Measurements from ENCODE around the gene ZDHHC3.
A peak's percentile ranks its signal among the peaks of the same experiment; 100 is the strongest.

The ZDHHC3 gene, protein sequence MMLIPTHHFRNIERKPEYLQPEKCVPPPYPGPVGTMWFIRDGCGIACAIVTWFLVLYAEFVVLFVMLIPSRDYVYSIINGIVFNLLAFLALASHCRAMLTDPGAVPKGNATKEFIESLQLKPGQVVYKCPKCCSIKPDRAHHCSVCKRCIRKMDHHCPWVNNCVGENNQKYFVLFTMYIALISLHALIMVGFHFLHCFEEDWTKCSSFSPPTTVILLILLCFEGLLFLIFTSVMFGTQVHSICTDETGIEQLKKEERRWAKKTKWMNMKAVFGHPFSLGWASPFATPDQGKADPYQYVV

DNA sequence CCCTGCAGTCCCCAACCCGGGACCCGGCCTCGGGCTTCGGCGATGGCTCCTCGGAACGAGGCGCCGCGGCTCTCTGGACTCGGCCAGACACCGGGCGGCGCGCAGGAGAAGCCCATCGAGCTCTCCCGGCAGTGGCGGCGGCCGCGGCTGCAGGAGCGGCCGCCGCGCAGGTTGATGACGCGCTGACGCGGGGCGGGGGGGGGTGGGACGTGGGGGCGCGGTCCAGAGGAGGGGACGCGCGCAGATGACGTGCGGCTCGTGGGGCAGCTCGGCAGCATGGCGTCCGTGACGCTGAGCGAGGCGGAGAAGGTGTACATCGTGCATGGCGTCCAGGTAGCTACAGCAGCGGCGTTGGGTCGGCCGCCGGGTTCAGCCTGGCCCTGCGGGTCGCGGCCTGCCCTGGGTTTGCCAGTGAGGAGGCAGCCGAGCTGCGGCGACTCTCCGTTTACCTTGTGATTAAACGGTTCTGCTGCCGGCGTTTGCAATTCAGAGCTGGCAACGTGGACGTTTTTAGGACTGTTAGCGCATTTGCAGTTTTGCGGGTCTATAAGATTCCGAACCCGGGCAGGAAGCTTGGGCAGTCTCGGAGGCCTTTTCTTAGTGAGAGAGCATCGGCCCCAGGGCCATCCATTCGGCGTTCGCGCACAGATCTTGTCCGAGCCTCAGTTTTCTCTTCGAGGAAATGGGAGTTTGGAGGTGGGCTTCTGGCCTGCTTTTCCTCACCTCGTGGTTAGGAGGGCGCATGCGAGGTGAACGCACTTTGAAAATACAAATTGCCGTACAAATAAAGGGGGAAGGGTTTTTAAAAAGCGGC is at the start of gene ZDHHC3, which contains the start of gene EXOSC7:
Gene ZDHHC3, minus strand, starts transcription at position 173 of the 814 bp plus-strand sequence. CDS start 16,738 bp downstream, outside the sequence.
Gene EXOSC7, plus strand, starts transcription at position 243 of the 814 bp plus-strand sequence. Its CDS starts 34 bp downstream, at position 277.
- DNase-seq, result peak; percentile 37

DNA sequence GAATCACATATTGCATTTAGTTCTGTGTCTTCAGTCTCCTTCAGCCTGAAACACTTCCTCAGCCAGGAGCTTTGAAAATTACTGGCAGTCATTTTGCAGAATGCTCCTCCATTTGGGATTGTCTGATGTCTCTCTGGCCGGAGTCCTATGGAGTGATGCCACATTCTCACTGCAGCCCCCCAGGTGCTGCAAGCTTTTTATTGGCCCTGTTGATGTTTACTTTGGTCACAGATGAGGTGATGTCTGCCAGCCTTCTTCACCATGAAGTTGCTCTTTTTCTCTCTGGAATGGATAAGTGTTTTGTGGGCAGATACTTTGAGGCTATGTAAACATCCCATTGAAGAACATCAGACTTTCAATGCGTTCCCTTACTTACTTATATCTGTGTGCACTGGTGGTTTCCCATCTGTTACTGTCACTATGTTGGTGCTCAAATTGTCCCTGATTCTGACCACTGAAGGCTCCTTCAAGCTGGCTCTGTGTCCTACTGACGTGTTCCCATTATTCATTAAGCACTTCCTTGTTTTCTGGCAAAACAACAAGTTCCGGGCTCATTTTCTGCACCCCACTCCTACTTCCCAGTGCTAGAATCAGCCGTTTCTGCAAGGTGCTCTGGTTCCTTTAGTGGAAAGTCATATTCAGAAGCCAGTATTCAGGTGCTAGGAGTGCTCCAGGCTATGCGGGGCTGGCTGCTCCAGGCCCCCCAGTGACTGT is 48.7 kb upstream of the ZDHHC3 start:
- DNase-seq, result no peak

DNA sequence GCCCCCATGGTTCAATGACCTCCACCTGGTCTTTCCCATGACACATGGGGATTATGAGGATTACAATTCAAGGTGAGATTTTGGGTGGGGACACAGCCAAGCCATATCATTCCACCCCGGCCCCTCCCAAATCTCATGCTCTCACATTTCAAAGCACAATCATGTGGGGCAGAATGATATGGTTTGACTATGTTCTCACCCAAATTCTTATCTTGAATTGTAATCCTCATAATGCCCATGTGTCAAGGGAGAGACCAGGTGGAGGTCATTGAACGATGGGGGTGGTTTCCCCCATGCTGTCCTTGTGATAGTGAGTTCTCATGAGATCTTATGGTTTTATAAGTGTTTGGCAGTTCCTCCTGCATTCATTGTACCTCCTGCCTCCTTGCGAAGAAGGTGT is 47.7 kb upstream of the ZDHHC3 start:
- no peak for DNase-seq

DNA sequence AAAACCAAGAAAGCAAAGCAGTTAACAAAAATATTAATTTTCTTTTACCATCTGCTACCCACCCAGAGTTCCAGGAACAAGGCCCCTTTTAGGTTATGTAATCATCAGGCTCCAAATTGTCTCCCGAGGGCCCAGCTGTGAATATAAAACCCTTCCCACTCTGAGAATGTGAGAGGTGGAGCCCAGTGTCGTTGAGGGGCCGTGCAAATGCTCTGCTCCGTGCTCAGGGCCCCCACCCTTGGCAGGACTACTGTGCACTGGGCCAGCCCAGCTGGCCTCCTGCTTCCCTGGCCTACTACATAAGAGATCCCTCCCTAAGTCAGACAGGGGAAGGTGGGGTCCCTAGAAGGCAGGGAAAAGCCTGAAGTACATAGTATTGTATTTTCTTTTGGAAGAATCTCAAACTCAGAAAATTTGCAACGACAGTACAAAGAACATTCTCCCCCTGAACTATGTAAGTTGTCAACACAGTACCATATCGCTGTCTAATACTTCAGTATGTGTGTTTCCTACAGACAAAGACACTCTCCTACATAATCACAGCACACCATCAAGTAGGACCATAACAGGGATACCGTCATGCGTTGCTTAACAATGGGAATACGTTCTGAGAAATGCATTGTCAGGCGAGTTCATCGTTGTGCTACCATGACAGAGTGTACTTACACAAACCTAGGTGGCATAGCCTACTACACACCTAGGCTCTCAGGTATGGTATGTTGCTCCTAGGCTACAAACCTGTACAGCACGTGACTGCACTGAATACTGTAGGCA is 45.7 kb upstream of the ZDHHC3 start:
- no peak for DNase-seq

DNA sequence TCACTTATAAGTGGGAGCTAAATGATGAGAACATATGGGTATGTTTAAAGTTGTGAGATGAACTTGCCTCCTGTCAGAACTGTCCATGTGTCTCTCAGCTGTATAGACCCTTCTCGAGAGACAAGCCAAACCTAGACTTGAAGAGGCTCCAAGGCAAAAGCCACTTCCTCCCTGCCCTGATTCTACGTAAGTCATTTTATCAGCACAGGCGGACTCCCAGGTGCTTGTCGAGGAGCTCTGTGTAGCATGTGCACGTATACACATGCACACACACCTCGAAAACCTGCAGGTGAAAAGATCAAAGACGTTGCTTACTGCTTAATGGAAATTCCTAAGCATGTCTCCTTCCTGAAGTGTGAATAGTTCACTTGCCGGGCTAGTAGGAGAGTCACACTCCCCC is 44.6 kb upstream of the ZDHHC3 start:
- DNase-seq, result no peak

DNA sequence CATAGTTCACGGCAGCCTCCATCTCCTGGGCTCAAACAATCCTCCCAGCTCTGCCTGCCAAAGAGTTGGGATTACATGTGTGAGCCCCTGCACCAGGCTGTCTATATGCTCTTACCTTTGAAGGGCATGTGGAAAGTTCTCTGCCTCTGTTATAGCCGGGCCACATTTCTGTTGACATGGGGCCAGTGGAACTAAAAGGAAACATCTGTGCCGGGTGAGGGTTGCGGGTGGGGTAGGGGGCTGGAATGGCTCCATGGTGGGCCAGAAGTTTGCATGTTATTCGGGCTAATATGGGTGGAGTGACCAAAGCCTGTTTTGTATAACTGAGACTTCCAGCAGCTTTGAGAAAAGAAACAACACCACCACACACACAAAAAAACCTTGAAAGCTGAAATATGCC is 41.8 kb upstream of the ZDHHC3 start:
- DNase-seq, result no peak

DNA sequence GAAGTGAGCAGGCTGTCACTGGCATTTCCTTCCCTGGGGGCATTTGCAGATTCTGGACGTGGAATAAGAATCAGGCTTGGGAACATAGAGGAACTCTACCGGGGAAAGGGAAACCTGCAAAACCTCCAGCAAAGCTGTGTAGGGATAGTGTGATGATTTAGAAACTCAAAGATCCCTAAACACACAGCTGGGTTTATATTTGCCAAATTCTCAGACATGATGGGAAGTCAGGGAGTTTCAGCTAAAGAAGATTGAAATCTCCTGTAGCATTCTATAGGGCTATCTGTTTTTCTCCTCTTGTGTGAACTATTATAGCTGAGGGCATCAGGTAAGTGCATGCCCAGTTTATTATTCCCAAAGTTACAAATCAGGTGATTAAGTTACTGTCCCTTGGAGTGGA is 40.9 kb upstream of the ZDHHC3 start:
- DNase-seq, result no peak

DNA sequence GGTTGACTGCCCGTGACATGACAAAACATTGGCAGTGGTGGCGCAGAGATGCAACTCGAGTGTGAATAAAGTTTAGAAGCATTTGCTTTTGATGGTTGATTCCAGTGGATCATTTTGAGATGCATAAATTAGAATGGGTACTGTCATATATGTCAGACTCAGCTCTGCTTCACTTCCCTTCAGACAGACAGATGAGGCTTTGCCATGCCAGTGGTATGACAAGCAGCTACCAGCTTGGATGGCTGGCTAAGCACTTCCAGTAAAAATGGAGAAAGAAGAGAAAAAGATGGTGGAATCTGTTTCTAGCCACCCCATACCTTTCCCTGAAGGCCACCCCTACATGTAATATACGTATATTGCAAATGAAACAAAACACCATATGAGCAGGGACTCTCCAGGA is 36.6 kb upstream of the ZDHHC3 start:
- no peak for DNase-seq

DNA sequence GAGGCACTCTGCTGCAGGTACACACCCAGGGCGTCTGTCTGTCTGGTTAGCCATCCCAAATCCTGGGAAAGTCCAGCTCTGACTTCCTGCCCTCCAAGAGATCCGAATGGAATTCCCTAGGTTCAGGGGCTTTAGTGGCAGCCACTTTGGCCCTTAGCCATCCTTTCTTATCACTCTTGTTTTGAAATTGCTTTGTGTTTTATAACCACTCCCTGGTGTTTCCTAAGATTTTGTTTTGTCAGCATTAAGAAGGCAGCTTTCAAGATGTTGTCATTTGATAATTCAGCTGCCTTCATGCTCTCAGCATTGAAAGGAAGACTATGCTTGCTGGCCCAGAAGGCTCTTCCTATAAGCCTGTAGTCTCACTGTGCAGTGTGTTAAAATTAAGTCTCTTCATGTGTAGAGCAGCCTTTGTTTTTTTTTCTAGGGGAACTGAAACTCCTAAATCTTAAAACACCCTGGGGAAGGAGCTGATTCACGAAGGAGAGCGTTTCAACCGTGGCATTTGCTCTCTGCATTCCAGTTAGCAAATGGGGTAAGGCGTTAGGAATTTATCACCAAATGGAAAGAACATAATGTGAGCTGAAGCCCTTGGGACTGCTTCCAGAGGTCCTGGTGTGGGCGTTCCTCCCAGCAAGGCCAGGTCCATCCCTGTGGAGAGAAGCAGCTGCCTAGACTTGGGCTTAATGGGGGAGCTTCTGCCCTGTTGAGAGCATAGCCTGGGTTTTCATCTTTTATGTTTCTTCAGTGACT is 36.0 kb upstream of the ZDHHC3 start:
- no peak for DNase-seq

DNA sequence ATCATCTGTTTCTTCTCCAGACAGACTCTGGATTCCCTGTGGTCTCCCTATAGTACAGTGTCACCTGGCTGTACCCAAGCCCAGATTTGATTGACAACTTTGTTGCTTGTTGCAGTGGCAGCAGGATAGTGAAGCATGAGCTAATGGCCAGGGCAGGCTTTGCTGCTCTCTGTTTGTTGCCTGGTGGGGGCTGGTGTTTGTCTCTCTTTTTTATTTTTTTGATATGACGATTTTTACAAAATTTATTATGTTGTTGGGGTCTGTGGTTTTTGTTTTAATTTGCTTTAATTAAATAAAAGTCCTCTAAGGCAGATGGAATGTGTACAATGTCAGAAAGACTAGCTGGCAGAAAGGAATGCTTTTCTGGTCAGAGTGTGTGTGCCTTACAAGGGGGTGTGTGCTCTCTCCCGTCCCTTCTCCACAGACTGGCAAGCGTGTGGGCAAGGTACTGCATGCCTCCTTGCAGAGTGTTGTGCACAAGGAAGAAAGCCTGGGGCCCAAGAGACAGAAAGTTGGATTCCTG is 34.9 kb upstream of the ZDHHC3 start:
- DNase-seq, result no peak

DNA sequence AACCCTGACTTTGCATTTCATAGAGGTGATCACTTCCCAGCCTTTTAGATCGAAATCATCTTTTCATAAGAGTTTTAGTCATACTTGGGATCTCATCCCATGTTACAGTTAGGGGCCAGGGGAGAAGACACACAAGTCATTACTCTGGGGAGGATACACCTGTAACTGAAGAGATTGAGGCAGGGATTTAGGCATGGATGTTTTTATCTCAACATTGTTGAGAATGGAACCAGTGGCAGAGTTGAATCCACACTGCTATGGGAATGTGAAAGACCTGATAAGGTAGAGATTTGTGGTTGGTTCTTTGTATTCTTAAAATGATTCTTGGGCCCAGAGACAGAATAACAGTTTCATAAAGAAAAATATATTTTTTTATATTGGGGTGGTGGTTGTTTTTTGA is 33.9 kb upstream of the ZDHHC3 start:
- DNase-seq, result no peak

DNA sequence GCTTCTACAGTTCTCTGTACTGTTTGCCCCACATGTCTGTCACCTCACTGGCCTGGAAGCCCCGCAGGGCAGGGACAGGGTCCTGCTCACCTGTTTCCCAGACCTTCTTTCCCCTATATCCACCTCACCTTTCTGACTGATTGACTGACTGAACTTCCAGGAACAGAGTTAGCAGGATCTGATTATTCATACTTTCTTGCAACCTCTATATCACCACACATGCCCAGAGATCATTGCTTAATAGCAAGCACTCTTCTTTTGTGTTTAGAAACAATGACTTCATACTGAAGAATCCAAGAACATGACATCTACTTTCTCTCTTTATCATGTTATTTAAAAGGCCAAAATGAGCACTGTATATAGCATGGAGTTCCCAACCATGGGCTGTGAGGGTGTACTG is 32.1 kb upstream of the ZDHHC3 start:
- no peak for DNase-seq

DNA sequence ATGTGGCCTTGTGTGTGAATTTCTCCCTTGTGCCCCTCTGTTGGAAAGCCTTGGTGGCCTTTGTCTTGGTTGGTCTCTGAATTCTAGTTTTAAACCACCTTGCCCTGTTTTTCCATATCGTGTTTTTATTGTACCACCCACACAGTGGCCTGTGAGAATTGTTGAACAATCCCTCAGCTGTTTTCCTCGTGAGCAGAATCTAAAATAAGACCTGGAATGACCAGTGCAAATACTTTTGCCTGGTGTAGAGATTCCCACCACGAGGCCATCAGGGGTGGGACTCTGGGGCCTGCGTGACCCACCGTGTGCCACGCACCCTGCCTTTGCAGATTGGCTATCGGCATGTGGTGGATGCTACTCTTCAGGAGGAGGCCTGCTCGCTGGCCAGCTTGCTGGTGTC is 31.1 kb upstream of the ZDHHC3 start:
- no peak for DNase-seq

DNA sequence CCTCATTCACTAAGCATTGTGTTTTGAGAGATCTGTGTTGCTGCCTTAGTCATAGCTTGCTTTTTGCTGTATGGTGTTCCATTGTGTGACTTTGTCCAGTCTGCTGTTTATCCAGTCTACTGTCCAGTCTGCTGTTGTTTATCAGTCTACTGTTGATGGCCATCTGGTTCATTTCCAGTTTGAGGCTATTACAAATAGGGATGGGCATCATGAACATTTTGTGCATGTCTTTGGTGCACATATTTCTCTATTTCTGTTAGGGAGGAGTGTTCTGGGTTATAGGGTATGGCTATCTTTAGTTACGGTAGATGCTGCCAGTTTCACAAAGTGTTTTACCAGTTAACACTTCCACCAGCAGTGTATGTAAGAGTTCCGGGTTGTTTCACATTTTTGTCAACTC is 27.9 kb upstream of the ZDHHC3 start:
- DNase-seq, result no peak

DNA sequence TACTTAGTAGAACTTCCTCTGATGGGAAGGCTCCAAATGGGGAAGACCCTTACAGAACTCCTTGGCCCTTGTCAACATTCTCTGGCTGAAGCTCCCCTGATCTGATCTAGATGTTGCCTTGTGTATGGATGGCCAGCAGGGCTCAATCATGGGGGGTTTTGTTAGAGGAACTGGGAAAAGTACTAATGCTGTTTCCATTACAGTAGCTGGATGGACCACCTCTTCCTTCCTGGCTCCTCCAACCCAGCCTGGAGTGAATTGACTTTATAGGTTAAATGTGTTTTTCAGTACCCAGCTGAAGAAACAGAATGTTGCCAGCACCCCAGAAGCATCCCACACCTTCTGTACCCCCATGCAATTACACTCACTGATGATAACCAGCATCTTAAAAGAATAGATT is 27.4 kb upstream of the ZDHHC3 start:
- no peak for DNase-seq

DNA sequence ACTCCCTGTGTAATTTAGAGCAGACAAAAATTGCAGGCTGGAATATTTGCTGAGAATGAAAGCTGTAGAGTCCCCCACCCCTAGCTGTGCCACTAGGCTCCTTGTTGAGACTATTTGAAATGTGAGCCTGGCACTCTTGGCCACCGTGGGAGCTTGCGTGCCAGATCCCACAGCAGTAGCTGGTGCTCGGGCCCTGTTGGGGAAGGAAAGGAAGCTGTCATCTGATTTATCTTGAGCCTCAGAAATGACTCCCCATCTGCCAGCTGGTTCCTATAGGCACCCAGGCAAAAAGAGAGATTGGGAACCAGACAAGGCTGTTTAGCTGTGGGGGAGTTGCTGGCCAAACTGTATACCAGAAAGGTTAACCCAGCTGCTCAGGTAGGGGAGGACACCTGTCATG is 26.7 kb upstream of the ZDHHC3 start:
- DNase-seq, result no peak

DNA sequence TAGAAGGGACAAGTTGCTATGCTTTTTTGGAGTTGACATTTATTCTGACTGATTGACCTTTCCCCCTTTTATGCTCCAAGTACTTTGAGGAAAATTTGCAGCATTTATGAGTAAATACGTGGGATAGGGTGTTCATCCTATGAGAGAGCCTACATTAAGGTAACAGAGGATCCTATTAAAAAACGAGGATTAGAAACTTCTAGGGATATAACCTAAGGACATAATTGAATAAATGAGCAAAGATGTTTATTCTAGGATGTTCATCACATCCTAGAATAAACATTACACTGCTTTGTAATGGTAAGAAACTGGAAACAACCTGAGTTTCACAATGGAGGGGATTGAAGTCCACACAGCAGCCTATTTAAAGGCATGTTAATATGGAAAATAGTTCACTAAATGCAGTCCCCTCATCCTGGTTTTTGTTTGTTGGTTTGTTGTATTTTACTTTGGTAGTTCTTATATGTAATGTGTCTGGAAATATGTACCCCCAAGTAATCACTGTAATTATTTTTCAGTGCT is 26.2 kb upstream of the ZDHHC3 start:
- no peak for DNase-seq

DNA sequence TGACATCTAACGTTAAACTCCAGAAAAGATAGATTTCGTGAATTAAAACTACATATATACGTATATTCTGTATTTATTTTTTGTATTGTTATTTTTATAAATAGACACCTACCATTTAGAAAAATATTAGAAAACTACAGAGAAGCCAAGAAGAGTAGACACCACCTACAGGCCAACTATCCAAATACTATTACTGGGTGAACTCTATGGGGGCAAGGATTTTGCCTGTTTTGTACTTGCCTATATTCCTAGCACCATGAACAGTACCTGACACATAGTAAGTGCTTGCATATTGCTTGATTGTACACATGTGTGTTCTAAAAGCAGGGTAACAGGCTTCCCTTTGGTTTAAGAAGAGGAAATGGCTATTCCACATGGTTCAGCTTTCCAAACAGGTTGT is 25.8 kb upstream of the ZDHHC3 start:
- no peak for DNase-seq

DNA sequence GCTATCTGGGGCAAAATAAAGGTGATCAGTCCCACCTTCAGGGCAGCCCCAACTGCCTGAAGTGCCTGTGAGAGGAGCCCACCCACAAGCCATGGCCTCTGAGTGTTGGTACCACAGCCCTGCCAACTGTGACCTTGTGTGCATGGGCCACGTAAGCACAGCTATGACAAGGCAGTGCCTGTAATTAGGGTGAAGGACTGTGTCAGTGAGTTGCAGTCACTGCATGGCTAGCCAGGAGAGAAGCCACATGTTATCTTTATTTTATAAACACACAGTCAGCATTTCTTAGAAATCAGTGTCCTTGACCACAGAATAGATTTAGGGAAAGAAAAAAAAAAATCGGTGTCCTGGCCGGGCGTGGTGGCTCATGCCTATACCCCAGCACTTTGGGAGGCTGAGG is 24.8 kb upstream of the ZDHHC3 start:
- DNase-seq, result no peak

DNA sequence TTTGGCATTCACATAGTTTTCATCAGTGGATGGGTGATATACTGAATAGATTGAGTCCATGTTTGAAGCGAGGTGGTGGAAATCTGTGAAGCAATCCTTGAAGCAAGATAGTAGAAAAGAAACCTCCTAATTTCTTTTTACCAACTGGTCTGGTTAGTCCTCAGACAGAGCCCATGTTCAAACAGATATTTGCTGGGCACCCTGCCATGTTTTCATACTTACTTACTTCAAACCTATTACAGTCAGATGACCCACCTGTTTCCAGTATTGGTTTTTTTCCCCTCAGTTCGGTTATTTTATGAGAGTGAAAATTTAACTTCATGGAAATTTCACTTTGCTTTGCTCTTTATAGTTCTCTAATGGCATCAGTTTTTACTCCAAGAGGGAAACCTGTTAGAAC is 23.8 kb upstream of the ZDHHC3 start:
- DNase-seq, result peak; percentile 27

DNA sequence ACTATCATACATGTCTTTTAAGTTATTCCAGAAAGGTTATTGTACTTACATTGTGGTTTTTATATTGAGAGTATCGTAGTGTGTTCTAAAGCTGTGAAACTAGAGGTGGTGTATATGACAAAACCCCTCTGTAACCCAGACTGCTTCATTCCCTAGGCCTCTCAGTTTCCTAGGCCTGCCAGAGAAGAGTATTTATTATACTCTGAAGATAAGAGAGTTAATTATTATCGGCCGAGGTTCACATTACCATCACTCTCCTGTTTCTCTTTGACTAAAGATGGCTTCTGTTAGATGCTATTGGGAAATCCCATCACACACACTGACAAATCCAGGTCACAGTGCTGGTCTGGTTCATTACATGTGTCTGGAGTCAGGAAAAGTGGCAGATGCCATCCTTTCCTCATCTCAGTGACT is 20.6 kb upstream of the ZDHHC3 start:
- DNase-seq, result no peak
